GM18907 (cell line): Measurements from ENCODE around the gene CTNS.

Experiments used
- ATAC-seq: cut with Tn5 transposase; IDR thresholded peaks from one replicate; pipeline ENCODE4 v1.9.1; 2021; ENCODE audit warnings: mild to moderate bottlenecking, moderate library complexity; ENCODE audit not compliant: unreplicated experiment

The CTNS gene

GRCh38 chr17:3636154-3636907 is at the start of gene CTNS, which contains the start of gene SHPK:
Gene CTNS (plus strand): TSS chr17:3636760. CDS start chr17:3640207, 3,447 bp downstream.
Gene SHPK (minus strand): TSS chr17:3636250. CDS start chr17:3636219, 31 bp downstream.
- peak; percentile 93 for ATAC-seq

- ATAC-seq: no peak
Measured at GRCh38 chr17:3589784-3590183, 46.8 kb upstream of the CTNS start.

GRCh38 chr17:3590231-3590630 is 46.3 kb upstream of the CTNS start:
- no peak for ATAC-seq

- no peak for ATAC-seq
Measured at GRCh38 chr17:3590768-3591167, 45.8 kb upstream of the CTNS start.

- no peak for ATAC-seq
Measured at GRCh38 chr17:3592216-3592860, 44.2 kb upstream of the CTNS start.

GRCh38 chr17:3593384-3593783 is 43.2 kb upstream of the CTNS start:
- no peak for ATAC-seq

- no peak for ATAC-seq
Measured at GRCh38 chr17:3594051-3594800, 42.3 kb upstream of the CTNS start.

GRCh38 chr17:3594976-3595375 is 41.6 kb upstream of the CTNS start:
- no peak for ATAC-seq

- no peak for ATAC-seq
Measured at GRCh38 chr17:3596804-3597464, 39.6 kb upstream of the CTNS start.

GRCh38 chr17:3598078-3598477 is 38.5 kb upstream of the CTNS start:
- no peak for ATAC-seq

GRCh38 chr17:3600529-3601205 is 35.9 kb upstream of the CTNS start:
- ATAC-seq: no peak

GRCh38 chr17:3602499-3602898 is 34.1 kb upstream of the CTNS start:
- no peak for ATAC-seq

GRCh38 chr17:3603119-3603869 is 33.3 kb upstream of the CTNS start:
- no peak for ATAC-seq

- ATAC-seq: no peak
Measured at GRCh38 chr17:3603870-3604259, 32.7 kb upstream of the CTNS start.

- no peak for ATAC-seq
Measured at GRCh38 chr17:3609689-3610088, 26.9 kb upstream of the CTNS start.

- no peak for ATAC-seq
Measured at GRCh38 chr17:3610523-3610922, 26.0 kb upstream of the CTNS start.

- ATAC-seq: no peak
Measured at GRCh38 chr17:3613124-3613523, 23.4 kb upstream of the CTNS start.

- ATAC-seq: no peak
Measured at GRCh38 chr17:3615160-3615870, 21.2 kb upstream of the CTNS start.

GRCh38 chr17:3621146-3621720 is 15.3 kb upstream of the CTNS start:
- no peak for ATAC-seq
